Liver (tissue), 9 donors: ENCODE data around the gene ZNF284. TPM values are rescaled to one million over a fixed set of nuclear protein-coding genes. Genes with fewer than 3 reads are reported as not detected.

Experiments used
- DNase-seq: peaks from one replicate; pipeline ENCODE4 v3.0.0-alpha.2; 2017; ENCODE audit warnings: low spot score
- H3K27ac ChIP-seq, 2 donors: one replicate each; pipeline ENCODE4 v1.7.0; 2013; ENCODE audit warnings: inconsistent platforms in 2 of 2, low read length in 2 of 2, control low read depth in 1 of 2, low read depth in 1 of 2, mild to moderate bottlenecking in 1 of 2
- H3K27me3 ChIP-seq, 4 donors: one replicate each; pipeline versions ENCODE4 v1.6.1 to v1.7.0; 2013; ENCODE audit warnings: low read length in 3 of 4, inconsistent platforms in 1 of 4, mild to moderate bottlenecking in 1 of 4, moderate library complexity in 1 of 4; ENCODE audit not compliant: control insufficient read depth in 4 of 4, insufficient read depth in 4 of 4
- H3K36me3 ChIP-seq, 4 donors: one replicate each; pipeline versions ENCODE4 v1.6.1 to v1.7.0; 2013; ENCODE audit warnings: low read length in 3 of 4, mild to moderate bottlenecking in 3 of 4, low read depth in 1 of 4, moderate library complexity in 1 of 4; ENCODE audit not compliant: control insufficient read depth in 4 of 4, insufficient read depth in 3 of 4
- H3K4me1 ChIP-seq, 4 donors: one replicate each; pipeline versions ENCODE4 v1.6.1 to v1.7.0; 2013; ENCODE audit warnings: low read length in 3 of 4, mild to moderate bottlenecking in 3 of 4, moderate library complexity in 1 of 4; ENCODE audit not compliant: control insufficient read depth in 4 of 4, insufficient read depth in 4 of 4
- H3K4me3 ChIP-seq, 3 donors: one replicate each; pipeline versions ENCODE4 v1.6.1 to v1.7.0; 2013; ENCODE audit warnings: low read length in 3 of 3, control low read depth in 1 of 3, low read depth in 1 of 3, mild to moderate bottlenecking in 1 of 3
- H3K9ac ChIP-seq, 2 donors: one replicate each; pipeline ENCODE4 v1.7.0; 2013; ENCODE audit warnings: low read length in 2 of 2, mild to moderate bottlenecking in 2 of 2, moderate library complexity in 2 of 2, control low read depth in 1 of 2, low read depth in 1 of 2
- H3K9me3 ChIP-seq, 4 donors: one replicate each; pipeline versions ENCODE4 v1.6.1 to v1.7.0; 2013; ENCODE audit warnings: low read length in 3 of 4; ENCODE audit not compliant: control insufficient read depth in 4 of 4
- EGR1 ChIP-seq, 2 donors: IDR thresholded peaks; 2 replicates each; pipeline ENCODE4 v1.6.1; 2016 to 2018; ENCODE audit warnings: antibody characterized with exemption in 2 of 2, low read depth in 2 of 2
- FOXA1 ChIP-seq: IDR thresholded peaks from 2 replicates; pipeline ENCODE4 v1.6.1; 2016; ENCODE audit warnings: antibody characterized with exemption
- FOXA2 ChIP-seq: IDR thresholded peaks from 2 replicates; pipeline ENCODE4 v1.6.1; 2016; ENCODE audit warnings: antibody characterized with exemption
- HNF4A ChIP-seq, 2 donors: conservative IDR thresholded peaks; 2 replicates each; pipeline ENCODE4 v1.6.1; 2016; ENCODE audit warnings: antibody characterized with exemption in 2 of 2, mild to moderate bottlenecking in 2 of 2
- HNF4G ChIP-seq: IDR thresholded peaks from 2 replicates; pipeline ENCODE4 v1.6.1; 2016; ENCODE audit warnings: antibody characterized with exemption
- JUND ChIP-seq, 2 donors: IDR thresholded peaks; 2 replicates each; pipeline ENCODE4 v1.6.1; 2016; ENCODE audit warnings: antibody characterized with exemption in 2 of 2
- NR2F2 ChIP-seq: IDR thresholded peaks from 2 replicates; pipeline ENCODE4 v1.6.1; 2016; ENCODE audit warnings: antibody characterized with exemption
- RAD21 ChIP-seq, 2 donors: IDR thresholded peaks; 2 replicates each; pipeline ENCODE4 v1.6.1; 2016; ENCODE audit warnings: antibody characterized with exemption in 2 of 2, mild to moderate bottlenecking in 2 of 2
- SP1 ChIP-seq: IDR thresholded peaks from 2 replicates; pipeline ENCODE4 v1.6.1; 2018; ENCODE audit warnings: antibody characterized with exemption, mild to moderate bottlenecking
- TAF1 ChIP-seq: conservative IDR thresholded peaks from 2 replicates; pipeline ENCODE4 v1.6.1; 2016; ENCODE audit warnings: antibody characterized with exemption, mild to moderate bottlenecking
- YY1 ChIP-seq: IDR thresholded peaks from 2 replicates; pipeline ENCODE4 v1.6.1; 2016; ENCODE audit warnings: antibody characterized with exemption, mild to moderate bottlenecking
- WGBS: extraction: QIAGEN DNeasy Blood & Tissue Kit; methylation state at CpG from one replicate; pipeline ENCODE4 v1.1.7; 2013; 5-methylcytosine and 5-hydroxymethylcytosine counted together
- polyA plus RNA-seq, 2 donors: library from polyadenylated mRNA; stranded (reverse) in 1 of 2; unstranded in 1 of 2; fragments of 200-250 nt in 1 of 2; fragments of >200 nt in 1 of 2; fragmentation: Nextera tagmentation in 1 of 2; extraction: Ambion mirVana in 1 of 2; gene quantifications; one replicate each; pipeline versions ENCODE4 v1.2.1 to v1.2.3, GENCODE V29; 2013 to 2015
- total RNA-seq, 2 donors: library from RNA; depleted of rRNA; stranded (reverse); fragments of >200 nt; gene quantifications; one replicate each; pipeline ENCODE4 v1.2.3, GENCODE V29; 2014
- TF ChIP-seq, protein P1 (sequence below): IDR thresholded peaks from 2 replicates; pipeline ENCODE4 v1.6.1; 2016; ENCODE audit warnings: antibody characterized with exemption, mild to moderate bottlenecking
- TF ChIP-seq, protein P2 (sequence below): IDR thresholded peaks from 2 replicates; pipeline ENCODE4 v1.6.1; 2016; ENCODE audit warnings: antibody characterized with exemption
- TF ChIP-seq, protein P3 (sequence below): fragments of 150-350 bp; IDR thresholded peaks from 2 replicates; pipeline ENCODE4 v1.5.1; 2017; ENCODE audit warnings: improper control_type of control experiment, low read depth, low read length; ENCODE audit not compliant: missing input control
- TF ChIP-seq, protein P4 (sequence below): IDR thresholded peaks from 2 replicates; pipeline ENCODE4 v1.6.1; 2016; ENCODE audit warnings: antibody characterized with exemption
- donor health status: healthy.
- donor health status: healthy.
- donor health status: healthy.
- donor health status: healthy.
- donor health status: healthy.

ZNF284 gene
- total and polyA plus RNA-seq, 4 donors, result 0.32 to 1.0 (median 0.61) TPM

DNA sequence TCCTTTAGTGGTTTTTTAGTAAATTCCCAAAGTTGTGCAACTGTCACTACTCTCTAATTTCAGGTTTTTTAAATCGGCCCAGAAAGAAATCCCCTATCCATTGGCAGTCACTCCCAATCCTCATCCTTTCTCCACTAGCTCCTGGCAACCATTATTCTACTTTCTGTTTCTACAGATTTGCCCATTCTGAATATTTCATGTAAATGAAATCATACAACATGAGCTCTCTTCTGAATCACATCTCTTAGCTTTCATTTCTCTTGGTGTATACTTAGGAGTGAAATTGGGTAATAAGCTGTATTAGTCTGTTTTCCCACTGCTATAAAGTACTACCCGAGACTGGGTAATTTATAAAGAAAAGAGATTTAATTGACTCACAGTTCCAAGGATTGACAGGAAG lies 29.8 kb upstream of the ZNF284 start:
- 66% methylated on average over 2 of the region's 2 CpGs for WGBS
- peaks cover 4 to 54% (median 33%) of the 10 kb centered on the region in 4 donors for H3K9me3 ChIP-seq
- no peak overlapping the region for H3K4me3 ChIP-seq
- H3K27me3 ChIP-seq, result peaks cover 0 to 3% (median 0%) of the 10 kb centered on the region in 4 donors
- no peaks in the 10 kb centered on the region for H3K4me1 ChIP-seq
- H3K27ac ChIP-seq, result no peak overlapping the region
- no peak overlapping the region for H3K9ac ChIP-seq
- H3K36me3 ChIP-seq, result no peaks in the 10 kb centered on the region
- no peak for TF ChIP-seq JUND (IDR thresholded peaks at IDR 0.05)
- TF ChIP-seq FOXA2, result no peak
- no peak for TF ChIP-seq RAD21 (IDR thresholded peaks at IDR 0.05)
- TF ChIP-seq, protein P1, sequence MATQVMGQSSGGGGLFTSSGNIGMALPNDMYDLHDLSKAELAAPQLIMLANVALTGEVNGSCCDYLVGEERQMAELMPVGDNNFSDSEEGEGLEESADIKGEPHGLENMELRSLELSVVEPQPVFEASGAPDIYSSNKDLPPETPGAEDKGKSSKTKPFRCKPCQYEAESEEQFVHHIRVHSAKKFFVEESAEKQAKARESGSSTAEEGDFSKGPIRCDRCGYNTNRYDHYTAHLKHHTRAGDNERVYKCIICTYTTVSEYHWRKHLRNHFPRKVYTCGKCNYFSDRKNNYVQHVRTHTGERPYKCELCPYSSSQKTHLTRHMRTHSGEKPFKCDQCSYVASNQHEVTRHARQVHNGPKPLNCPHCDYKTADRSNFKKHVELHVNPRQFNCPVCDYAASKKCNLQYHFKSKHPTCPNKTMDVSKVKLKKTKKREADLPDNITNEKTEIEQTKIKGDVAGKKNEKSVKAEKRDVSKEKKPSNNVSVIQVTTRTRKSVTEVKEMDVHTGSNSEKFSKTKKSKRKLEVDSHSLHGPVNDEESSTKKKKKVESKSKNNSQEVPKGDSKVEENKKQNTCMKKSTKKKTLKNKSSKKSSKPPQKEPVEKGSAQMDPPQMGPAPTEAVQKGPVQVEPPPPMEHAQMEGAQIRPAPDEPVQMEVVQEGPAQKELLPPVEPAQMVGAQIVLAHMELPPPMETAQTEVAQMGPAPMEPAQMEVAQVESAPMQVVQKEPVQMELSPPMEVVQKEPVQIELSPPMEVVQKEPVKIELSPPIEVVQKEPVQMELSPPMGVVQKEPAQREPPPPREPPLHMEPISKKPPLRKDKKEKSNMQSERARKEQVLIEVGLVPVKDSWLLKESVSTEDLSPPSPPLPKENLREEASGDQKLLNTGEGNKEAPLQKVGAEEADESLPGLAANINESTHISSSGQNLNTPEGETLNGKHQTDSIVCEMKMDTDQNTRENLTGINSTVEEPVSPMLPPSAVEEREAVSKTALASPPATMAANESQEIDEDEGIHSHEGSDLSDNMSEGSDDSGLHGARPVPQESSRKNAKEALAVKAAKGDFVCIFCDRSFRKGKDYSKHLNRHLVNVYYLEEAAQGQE, result no peak
- TF ChIP-seq, protein P2, sequence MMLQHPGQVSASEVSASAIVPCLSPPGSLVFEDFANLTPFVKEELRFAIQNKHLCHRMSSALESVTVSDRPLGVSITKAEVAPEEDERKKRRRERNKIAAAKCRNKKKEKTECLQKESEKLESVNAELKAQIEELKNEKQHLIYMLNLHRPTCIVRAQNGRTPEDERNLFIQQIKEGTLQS, result no peak
- no peak for TF ChIP-seq NR2F2
- TF ChIP-seq, protein P3, sequence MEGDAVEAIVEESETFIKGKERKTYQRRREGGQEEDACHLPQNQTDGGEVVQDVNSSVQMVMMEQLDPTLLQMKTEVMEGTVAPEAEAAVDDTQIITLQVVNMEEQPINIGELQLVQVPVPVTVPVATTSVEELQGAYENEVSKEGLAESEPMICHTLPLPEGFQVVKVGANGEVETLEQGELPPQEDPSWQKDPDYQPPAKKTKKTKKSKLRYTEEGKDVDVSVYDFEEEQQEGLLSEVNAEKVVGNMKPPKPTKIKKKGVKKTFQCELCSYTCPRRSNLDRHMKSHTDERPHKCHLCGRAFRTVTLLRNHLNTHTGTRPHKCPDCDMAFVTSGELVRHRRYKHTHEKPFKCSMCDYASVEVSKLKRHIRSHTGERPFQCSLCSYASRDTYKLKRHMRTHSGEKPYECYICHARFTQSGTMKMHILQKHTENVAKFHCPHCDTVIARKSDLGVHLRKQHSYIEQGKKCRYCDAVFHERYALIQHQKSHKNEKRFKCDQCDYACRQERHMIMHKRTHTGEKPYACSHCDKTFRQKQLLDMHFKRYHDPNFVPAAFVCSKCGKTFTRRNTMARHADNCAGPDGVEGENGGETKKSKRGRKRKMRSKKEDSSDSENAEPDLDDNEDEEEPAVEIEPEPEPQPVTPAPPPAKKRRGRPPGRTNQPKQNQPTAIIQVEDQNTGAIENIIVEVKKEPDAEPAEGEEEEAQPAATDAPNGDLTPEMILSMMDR, result no peak
- TF ChIP-seq SP1, result no peak
- no peak for TF ChIP-seq HNF4A (conservative IDR thresholded peaks at IDR 0.05)
- no peak for TF ChIP-seq YY1
- no peak for TF ChIP-seq HNF4G
- no peak for TF ChIP-seq TAF1
- no peak for DNase-seq

DNA sequence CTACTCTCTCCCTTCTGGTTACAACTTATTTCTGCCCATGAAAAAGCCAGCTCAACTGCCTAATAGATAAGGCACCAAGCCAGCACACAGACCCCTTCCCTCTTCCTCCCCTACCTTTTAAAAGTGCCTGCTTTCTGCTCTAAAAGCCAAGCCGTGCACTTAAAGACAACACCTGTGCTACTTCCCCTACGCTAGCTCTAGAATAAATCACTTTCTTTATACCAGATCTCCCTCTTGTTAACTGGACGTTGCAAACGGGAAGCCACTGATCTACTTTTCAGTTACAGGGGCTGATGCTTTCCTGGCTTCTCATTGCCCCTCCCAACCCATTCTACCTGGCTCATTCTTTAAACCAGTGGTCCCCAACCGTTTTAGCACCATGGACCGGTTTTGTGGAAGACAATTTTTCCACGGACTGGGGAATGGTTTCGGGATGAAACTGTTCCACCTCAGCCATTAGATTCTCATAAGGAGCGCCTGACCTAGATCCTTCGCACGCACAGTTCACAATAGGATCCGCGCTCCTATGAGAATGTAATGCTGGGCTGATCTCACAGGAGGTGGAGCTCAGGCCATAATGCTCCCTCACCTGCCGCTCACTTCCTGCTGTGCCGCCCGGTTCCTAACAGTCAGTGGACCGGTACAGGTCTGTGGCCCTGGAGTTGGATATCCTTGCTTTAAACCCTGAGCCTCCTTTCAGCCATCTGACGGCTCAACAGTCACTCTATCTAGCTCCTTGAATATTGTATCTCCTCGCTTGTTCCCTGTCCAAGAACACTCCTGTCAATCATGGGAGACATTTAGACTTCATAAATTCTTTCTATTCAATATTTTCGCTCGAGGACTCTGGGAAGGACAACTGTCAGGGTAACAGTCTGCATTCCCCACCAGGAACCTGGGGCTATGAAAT lies 21.0 kb upstream of the ZNF284 start:
- 16% methylated on average over 21 of the region's 21 CpGs for WGBS
- peak; percentile 38 for DNase-seq
- TF ChIP-seq, protein P2, result no peak
- TF ChIP-seq HNF4G (no peak), EGR1 (IDR thresholded peaks at IDR 0.05; ENCODE audit: low read depth in 2 of 2) (no peak), FOXA1 (no peak), NR2F2 (no peak), FOXA2 (no peak), JUND (IDR thresholded peaks at IDR 0.05) (no peak), TAF1 (no peak)
- TF ChIP-seq, protein P4, sequence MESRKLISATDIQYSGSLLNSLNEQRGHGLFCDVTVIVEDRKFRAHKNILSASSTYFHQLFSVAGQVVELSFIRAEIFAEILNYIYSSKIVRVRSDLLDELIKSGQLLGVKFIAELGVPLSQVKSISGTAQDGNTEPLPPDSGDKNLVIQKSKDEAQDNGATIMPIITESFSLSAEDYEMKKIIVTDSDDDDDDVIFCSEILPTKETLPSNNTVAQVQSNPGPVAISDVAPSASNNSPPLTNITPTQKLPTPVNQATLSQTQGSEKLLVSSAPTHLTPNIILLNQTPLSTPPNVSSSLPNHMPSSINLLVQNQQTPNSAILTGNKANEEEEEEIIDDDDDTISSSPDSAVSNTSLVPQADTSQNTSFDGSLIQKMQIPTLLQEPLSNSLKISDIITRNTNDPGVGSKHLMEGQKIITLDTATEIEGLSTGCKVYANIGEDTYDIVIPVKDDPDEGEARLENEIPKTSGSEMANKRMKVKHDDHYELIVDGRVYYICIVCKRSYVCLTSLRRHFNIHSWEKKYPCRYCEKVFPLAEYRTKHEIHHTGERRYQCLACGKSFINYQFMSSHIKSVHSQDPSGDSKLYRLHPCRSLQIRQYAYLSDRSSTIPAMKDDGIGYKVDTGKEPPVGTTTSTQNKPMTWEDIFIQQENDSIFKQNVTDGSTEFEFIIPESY, result no peak
- TF ChIP-seq, protein P3, result no peak
- Histone ChIP-seq H3K27me3 (peaks cover 0 to 2% (median 1%) of the 10 kb centered on the region in 4 donors), H3K9ac (peak overlapping the region in 1 of 2 donors; percentile 56), H3K36me3 (peaks cover 0 to 13% (median 9%) of the 10 kb centered on the region in 4 donors), H3K27ac (peak overlapping the region; percentile 21 to 60), H3K4me1 (peaks cover 0 to 18% (median 15%) of the 10 kb centered on the region in 4 donors), H3K9me3 (peaks cover 3 to 37% (median 23%) of the 10 kb centered on the region in 4 donors), H3K4me3 (peak overlapping the region; percentile 78 to 99 (median 87))
